K562 (cell line): Measurements from ENCODE around the gene DNAJB13. TPM values are rescaled to one million over a fixed set of nuclear protein-coding genes. Genes with fewer than 3 reads are reported as not detected.

Experiments
- C11orf30 ChIP-seq: fragments of 450-650 bp; IDR thresholded peaks from 2 replicates; pipeline ENCODE4 v1.6.1; 2016; ENCODE audit warnings: low read depth, mild to moderate bottlenecking
- CEBPG ChIP-seq, 3 experiments: fragments of 200-800 bp in 1 of 3; sonication (Bioruptor generic) in 1 of 3; sonication (generic) in 1 of 3; formaldehyde crosslinking in 1 of 3; IDR thresholded peaks in 2 of 3; conservative IDR thresholded peaks in 1 of 3; 2 replicates each; pipeline versions ENCODE4 v1.6.1 to v1.8.0; 2016 to 2022; ENCODE audit warnings: missing compliant biosample characterization in 2 of 3, missing genetic modification characterization in 2 of 3, mild to moderate bottlenecking in 1 of 3, missing genetic modification reagents in 1 of 3
- DLX4 ChIP-seq: fragments of 250-450 bp; sonication (Bioruptor Pico); IDR thresholded peaks from 2 replicates; pipeline ENCODE4 v1.6.1; 2021; ENCODE audit warnings: mild to moderate bottlenecking
- E2F4 ChIP-seq: sonication (generic); formaldehyde crosslinking; IDR thresholded peaks from 2 replicates; pipeline ENCODE4 v1.8.0; 2022; ENCODE audit warnings: mild to moderate bottlenecking, low read depth, missing genetic modification reagents
- E2F8 ChIP-seq: fragments of 450-650 bp; IDR thresholded peaks from 2 replicates; pipeline ENCODE4 v1.7.1; 2018; ENCODE audit warnings: mild to moderate bottlenecking, low read depth; ENCODE audit not compliant: partially characterized antibody
- ERF ChIP-seq: fragments of 450-650 bp; formaldehyde crosslinking; IDR thresholded peaks from 2 replicates; pipeline ENCODE4 v1.4.0; 2020; ENCODE audit warnings: mild to moderate bottlenecking, mixed read lengths
- FOXA3 ChIP-seq, 2 experiments: fragments of 450-650 bp in 1 of 2; sonication (generic) in 1 of 2; formaldehyde crosslinking; IDR thresholded peaks in 1 of 2; conservative IDR thresholded peaks in 1 of 2; 2 replicates each; pipeline versions ENCODE4 v1.4.0 to v1.8.0; 2020 to 2022; ENCODE audit warnings: mild to moderate bottlenecking in 2 of 2, missing genetic modification reagents in 1 of 2
- HDGF ChIP-seq: fragments of 450-650 bp; IDR thresholded peaks from 2 replicates; pipeline ENCODE4 v1.6.1; 2016
- MEF2D ChIP-seq: conservative IDR thresholded peaks from 2 replicates; pipeline ENCODE4 v1.6.1; 2016; ENCODE audit warnings: low read depth, missing genetic modification characterization, missing compliant biosample characterization
- PYGO2 ChIP-seq: fragments of 450-650 bp; IDR thresholded peaks from 2 replicates; pipeline ENCODE4 v1.6.1; 2016; ENCODE audit warnings: mild to moderate bottlenecking, missing genetic modification characterization, moderate library complexity, missing compliant biosample characterization
- RBM34 ChIP-seq: fragments of 200-400 bp; formaldehyde crosslinking; IDR thresholded peaks from 2 replicates; pipeline ENCODE4 v1.6.1; 2018; ENCODE audit warnings: low read length, borderline replicate concordance; ENCODE audit not compliant: insufficient read depth
- SMARCA5 ChIP-seq: fragments of 450-650 bp; IDR thresholded peaks from 2 replicates; pipeline ENCODE4 v1.6.1; 2016
- SMARCC2 ChIP-seq: fragments of 450-650 bp; IDR thresholded peaks from 2 replicates; pipeline ENCODE4 v1.6.1; 2017; ENCODE audit warnings: antibody characterized with exemption, moderate library complexity, mild to moderate bottlenecking, low read depth
- SPI1 ChIP-seq: IDR thresholded peaks from 2 replicates; pipeline ENCODE4 v1.6.1; 2011; ENCODE audit warnings: low read depth, low read length, control low read depth, borderline replicate concordance
- WHSC1 ChIP-seq: IDR thresholded peaks from one replicate; pipeline ENCODE4 v1.6.1; 2012; ENCODE audit warnings: low read length, control low read depth, inconsistent platforms
- ZBTB33 ChIP-seq: sonication (generic); formaldehyde crosslinking; IDR thresholded peaks from 2 replicates; pipeline ENCODE4 v1.8.1; 2023; ENCODE audit warnings: mild to moderate bottlenecking, missing genetic modification reagents
- ZNF23 ChIP-seq: fragments of 250-450 bp; sonication (Bioruptor Pico); IDR thresholded peaks from 2 replicates; pipeline ENCODE4 v1.4.0; 2020; ENCODE audit warnings: mild to moderate bottlenecking
- ZNF518B ChIP-seq: fragments of 250-450 bp; sonication (Bioruptor Pico); IDR thresholded peaks from 2 replicates; pipeline ENCODE4 v1.5.0; 2021; ENCODE audit warnings: mild to moderate bottlenecking, moderate library complexity
- ZNF764 ChIP-seq: fragments of 250-450 bp; sonication (Bioruptor Pico); IDR thresholded peaks from 2 replicates; pipeline ENCODE4 v1.4.0; 2020; ENCODE audit warnings: low read depth, mild to moderate bottlenecking, moderate library complexity
- polyA plus RNA-seq, 8 experiments: library from polyadenylated mRNA; depleted of rRNA in 4 of 8; stranded (reverse) in 5 of 8; unstranded in 3 of 8; fragments of >200 nt; fragmentation: Nextera tagmentation in 2 of 8; fragmentation: Illumina TruSeq in 1 of 8; extraction: Ambion mirVana in 2 of 8; extraction: Trizol in 1 of 8; gene quantifications; 2 replicates each; pipeline versions ENCODE4 v1.2.1 to v1.2.3, GENCODE V29; 2011 to 2014; ENCODE audit warnings: inconsistent platforms in 1 of 8, missing spikeins in 1 of 8
- total RNA-seq, 7 experiments: library from RNA; depleted of rRNA in 6 of 7; stranded (reverse); fragments of >200 nt in 6 of 7; fragmentation: Illumina TruSeq in 2 of 7; extraction: Trizol in 2 of 7; gene quantifications; 2 replicates each; pipeline versions ENCODE4 v1.2.1 to v1.2.3, GENCODE V29; 2011 to 2021; ENCODE audit warnings: low replicate concordance in 1 of 7

The DNAJB13 gene
- total and polyA plus RNA-seq, 9 of the 15 experiments (the other 6 are each of a cell fraction or from before 2014, with no cell fraction given), result 0.14 TPM; not detected in 8

GRCh38 chr11:73942010-73942409, 8.8 kb upstream of the DNAJB13 start (continued):
- TF ChIP-seq ZBTB33 (CRISPR knock-in tag) (no peak), SMARCC2 (no peak), SMARCA5 (no peak), DLX4 (CRISPR knock-in tag) (no peak), ZNF23 (CRISPR knock-in tag) (no peak), C11orf30 (no peak), RBM34 (no peak), PYGO2 (0 out of 2 replicates have a peak, but pooled peaks have one; percentile 21), SPI1 (no peak), ZNF518B (no peak), MEF2D (tag) (no peak), HDGF (no peak), WHSC1 (no peak), FOXA3 (CRISPR knock-in tag; conservative IDR thresholded peaks at IDR 0.05 in 1 of 2, IDR thresholded peaks at IDR 0.05 in 1 of 2) (no peak), E2F4 (CRISPR knock-in tag) (no peak), E2F8 (no peak), CEBPG (CRISPR knock-in tag; IDR thresholded peaks at IDR 0.05) (no peak), CEBPG (tag; conservative IDR thresholded peaks at IDR 0.05 in 1 of 2, IDR thresholded peaks at IDR 0.05 in 1 of 2) (no peak), ZNF764 (CRISPR knock-in tag) (no peak), ERF (CRISPR knock-in tag) (no peak)
